Forelimb muscle (tissue), 1 donor: Measurements from ENCODE around the gene PFDN5. TPM values are rescaled to one million over a fixed set of nuclear protein-coding genes. Genes with fewer than 3 reads are reported as not detected.

Experiments used
- DNase-seq: peaks from one replicate; pipeline ENCODE4 v3.0.0-alpha.2; 2013; ENCODE audit warnings: low read depth
- polyA plus RNA-seq: library from polyadenylated mRNA; unstranded; fragments of 120-200 nt; gene quantifications from one replicate; pipeline ENCODE4 v1.2.1, GENCODE V29; 2013; ENCODE audit not compliant: insufficient read length

PFDN5 gene
- polyA plus RNA-seq = 497 TPM

- DNase-seq = peak; percentile 88
Observed at GRCh38 chr12:53295070-53295890, at the start of gene PFDN5. Gene PFDN5 (plus strand): TSS chr12:53295542. CDS start chr12:53295568, 26 bp downstream.

GRCh38 chr12:53251477-53252348 is 43.6 kb upstream of the PFDN5 start:
- no peak for DNase-seq

DNA sequence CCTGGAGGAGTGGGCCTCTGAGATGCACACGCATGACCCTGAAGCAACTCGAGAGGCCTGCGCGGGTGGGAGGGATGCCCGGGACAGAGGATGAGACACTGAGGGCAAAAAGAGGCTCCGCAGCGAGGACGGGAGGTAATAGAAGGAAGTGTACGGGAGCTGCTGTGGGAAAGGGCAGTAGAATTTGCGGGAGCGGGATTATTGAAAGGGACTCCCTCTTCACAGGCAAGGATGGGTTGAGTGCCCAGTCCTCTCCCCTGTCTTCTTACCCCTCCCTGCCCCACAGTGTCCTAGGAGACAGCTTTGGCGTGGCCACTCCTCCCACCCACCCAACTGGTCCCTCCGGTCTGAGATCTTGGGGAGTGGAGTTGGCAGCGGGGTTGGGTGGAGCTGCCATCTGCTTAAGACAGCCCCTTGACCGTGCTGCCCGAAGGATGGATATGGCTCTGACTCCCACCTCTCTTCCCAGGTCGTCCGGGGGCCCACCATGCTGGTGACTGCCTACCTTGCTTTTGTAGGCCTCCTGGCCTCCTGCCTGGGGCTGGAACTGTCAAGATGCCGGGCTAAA is 42.9 kb upstream of the PFDN5 start:
- no peak for DNase-seq

DNA sequence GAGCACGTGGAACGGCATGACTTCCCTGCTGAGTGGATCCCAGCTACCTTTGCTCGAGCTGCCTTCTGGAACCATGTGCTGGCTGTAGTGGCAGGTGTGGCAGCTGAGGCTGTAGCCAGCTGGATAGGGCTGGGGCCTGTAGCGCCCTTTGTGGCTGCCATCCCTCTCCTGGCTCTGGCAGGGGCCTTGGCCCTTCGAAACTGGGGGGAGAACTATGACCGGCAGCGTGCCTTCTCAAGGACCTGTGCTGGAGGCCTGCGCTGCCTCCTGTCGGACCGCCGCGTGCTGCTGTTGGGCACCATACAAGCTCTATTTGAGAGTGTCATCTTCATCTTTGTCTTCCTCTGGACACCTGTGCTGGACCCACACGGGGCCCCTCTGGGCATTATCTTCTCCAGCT is 42.0 kb upstream of the PFDN5 start:
- DNase-seq = no peak

DNA sequence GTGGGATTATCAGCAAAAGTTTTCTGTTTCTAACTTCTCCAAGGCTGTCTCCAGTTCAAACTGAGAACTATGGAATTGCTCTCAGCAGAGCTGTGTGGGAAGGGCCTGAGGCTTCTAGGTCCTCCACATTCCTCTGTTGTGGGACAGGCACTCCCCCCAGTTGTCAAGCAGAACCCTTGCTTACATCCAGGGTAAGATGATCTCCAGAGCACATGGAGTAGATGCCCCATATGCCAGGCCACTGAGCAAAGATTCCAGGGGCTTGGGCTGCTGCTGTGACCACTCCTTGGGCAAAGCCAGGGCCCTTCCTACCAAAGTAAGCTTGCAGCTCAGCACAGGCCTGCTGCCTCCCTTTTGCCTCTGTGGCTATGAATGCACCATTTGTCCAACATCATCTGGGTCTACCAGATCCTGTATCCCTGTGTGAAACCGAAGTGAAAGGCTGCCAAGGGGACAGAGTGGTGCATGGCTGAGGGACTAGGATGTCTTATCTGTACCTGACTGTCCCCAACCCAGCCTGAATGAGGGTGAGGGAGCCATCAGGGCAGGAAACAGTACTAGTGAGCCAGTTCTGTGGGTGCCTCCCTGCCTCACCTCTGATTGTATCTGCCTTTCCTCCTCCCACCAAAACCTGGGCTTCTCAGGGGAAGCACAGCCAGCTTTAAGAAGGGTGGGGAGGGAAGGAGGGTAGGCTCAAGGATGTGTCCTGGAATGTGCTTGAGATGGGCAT is 40.4 kb upstream of the PFDN5 start:
- DNase-seq = no peak

GRCh38 chr12:53255996-53256395 is 39.3 kb upstream of the PFDN5 start:
- no peak for DNase-seq

- DNase-seq = no peak
Observed at GRCh38 chr12:53258541-53259539, 36.5 kb upstream of the PFDN5 start.

DNA sequence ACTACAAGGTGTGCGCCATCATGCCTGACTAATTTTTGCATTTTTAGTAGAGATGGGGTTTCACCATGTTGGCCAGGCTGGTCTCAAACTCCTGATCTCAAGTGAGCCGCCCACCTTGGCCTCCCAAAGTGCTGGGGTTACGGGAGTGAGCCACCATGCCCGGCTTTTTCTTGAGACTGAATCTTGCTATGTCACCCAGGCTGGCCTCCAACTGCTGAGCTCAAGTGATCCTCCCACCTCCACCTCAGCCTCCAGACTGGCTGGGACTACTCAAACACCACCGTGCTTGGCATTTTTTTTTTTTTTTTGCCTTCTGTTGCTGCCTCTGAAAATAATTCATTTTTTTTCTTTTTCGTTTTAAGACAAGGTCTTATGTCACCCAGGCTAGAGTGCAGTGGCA is 35.5 kb upstream of the PFDN5 start:
- no peak for DNase-seq

DNA sequence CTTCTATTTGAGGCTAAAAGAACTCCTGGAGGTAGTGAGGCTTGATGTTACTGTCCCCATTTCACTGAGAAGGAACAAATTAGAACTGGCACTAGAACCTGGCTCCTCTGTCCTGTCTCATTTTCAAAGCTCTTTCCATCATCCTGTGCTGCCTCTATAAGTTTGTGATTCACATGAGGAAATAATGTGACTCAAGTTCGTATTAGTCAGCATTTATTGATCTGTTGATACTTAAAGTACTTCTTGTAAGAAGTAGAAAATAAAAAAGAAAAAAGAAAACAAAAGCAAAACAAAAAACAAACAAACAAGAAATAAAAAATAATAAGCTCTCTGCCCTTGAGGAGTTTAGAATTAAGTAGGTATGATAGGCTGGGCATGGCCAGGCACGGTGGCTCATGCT is 29.6 kb upstream of the PFDN5 start:
- DNase-seq = no peak

DNA sequence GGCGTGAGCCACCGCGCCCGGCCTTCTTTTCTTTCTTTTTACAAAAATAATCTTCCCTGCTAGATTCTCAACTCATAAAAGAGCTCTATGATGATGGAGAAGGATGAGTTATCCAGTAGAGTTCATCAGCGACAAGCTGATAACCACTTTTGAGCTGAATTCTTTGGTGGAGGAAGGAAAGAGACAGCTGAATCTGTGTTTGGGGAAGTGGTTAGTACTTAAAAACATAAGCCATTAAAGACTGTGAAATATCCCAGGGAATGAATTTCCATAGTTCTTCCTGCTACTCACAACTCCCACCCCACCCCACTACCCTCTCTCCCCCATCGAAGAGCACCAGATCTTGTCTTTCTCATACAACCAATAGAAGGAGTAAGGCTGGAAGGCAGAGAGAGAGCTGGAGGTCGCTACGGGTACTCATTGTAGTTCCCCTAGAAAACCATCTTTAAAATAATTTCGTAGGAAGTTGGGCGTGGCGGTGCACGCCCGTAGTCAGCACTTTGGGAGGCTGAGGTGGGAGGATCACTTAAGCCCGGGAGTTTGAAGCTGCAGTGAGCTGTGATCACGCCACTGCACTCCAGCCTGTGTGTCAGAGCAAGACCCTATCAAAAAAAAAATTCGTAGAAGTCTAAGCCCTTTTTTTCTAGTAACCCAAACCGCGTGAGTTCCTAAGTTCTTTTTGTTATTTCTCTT is 27.9 kb upstream of the PFDN5 start:
- no peak for DNase-seq

GRCh38 chr12:53267999-53268629 is 27.2 kb upstream of the PFDN5 start, which contains the start of gene ESPL1:
Gene ESPL1 (plus strand): TSS chr12:53268299. CDS start chr12:53268767, 468 bp downstream.
- DNase-seq = peak; percentile 63

- no peak for DNase-seq
Observed at GRCh38 chr12:53268630-53269562, 26.4 kb upstream of the PFDN5 start.

- DNase-seq = no peak
Observed at GRCh38 chr12:53274445-53274844, 20.9 kb upstream of the PFDN5 start.

- DNase-seq = no peak
Observed at GRCh38 chr12:53276511-53276910, 18.8 kb upstream of the PFDN5 start.

DNA sequence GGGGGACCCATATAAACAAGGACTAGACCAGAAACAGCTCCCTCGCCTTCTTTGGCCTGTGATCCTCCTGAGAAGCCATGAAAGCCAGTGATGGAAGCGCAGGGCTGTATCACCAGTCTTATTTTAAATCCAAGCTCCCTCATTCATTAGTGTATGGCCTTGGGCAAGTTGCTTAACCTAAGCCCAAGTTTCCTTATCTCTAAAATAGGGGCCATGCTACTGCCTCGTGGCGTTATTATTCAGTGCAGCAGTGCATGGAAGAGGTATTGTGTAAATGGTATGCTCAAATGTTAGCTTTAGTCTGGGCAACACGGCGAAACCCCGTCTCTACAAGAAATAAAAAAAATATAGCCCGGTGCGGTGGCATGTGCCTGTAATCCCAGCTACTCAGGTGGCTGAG is 17.4 kb upstream of the PFDN5 start:
- no peak for DNase-seq

DNA sequence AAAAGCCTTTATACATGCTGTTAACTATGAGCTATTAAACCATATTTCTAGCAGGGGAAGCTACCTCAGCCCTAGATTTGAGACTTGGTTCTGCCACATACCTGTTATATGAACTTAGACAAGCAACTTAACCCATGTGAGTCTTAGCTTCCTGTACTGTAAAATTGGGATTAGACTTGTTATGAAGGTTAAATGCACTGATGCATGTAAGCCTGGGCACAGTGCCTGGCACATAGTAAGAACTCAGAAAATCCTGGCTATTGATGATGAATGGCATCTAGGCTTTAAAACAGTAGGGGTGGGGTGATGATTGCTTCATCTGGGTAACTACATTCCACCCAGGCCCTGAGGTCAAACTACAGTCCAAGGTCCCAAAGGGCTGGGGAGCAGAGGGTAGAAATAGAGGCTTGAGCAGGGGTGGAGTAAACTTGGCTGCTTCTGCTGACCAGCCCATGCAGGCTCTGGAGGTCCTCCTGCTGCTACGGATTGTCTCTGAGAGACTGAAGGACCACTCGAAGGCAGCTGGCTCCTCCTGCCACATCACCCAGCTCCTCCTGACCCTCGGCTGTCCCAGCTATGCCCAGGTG is 16.0 kb upstream of the PFDN5 start:
- DNase-seq = no peak

GRCh38 chr12:53279888-53280498 is 15.3 kb upstream of the PFDN5 start:
- DNase-seq = no peak
